ENCODE results near the gene AGBL4.

AGBL4 gene

DNA sequence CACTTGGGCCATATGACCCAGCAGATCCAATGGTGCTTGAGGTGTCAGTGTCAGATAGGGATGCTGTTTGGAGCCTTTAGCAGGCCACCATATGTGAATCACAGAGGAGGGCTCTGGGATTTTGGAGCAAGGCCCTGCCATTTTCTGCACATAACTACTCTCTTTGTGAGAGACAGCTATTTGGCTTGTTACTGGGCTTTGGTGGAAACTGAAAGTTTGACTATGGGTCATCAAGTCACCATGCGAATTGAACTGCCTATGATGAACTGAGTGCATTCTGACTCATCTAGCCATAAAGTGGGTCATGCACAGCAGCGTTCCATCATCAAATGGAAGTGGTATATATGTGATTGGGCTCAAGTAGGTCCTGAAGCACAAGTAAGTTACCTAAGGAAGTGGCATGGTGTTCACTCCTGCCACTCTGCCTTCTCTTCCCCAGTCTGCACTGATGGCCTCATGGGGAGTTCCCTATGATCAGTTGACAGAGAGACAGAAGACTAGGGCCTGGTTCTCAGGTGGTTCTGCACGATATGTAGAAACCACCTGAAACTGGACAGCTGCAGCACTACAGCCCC is 447.3 kb downstream of the AGBL4 start:
- no peaks in the 10 kb centered on the region for H3K27me3 Mint-ChIP-seq
- no peaks in the 10 kb centered on the region for H3K4me1 Mint-ChIP-seq
- ATAC-seq (no peak), DNase-seq (no peak)
- H3K4me3 Mint-ChIP-seq = no peak overlapping the region
- no peak overlapping the region for H3K27ac Mint-ChIP-seq
- peaks cover 22 to 47% of the 10 kb centered on the region in 2 donors for H3K9me3 Mint-ChIP-seq

DNA sequence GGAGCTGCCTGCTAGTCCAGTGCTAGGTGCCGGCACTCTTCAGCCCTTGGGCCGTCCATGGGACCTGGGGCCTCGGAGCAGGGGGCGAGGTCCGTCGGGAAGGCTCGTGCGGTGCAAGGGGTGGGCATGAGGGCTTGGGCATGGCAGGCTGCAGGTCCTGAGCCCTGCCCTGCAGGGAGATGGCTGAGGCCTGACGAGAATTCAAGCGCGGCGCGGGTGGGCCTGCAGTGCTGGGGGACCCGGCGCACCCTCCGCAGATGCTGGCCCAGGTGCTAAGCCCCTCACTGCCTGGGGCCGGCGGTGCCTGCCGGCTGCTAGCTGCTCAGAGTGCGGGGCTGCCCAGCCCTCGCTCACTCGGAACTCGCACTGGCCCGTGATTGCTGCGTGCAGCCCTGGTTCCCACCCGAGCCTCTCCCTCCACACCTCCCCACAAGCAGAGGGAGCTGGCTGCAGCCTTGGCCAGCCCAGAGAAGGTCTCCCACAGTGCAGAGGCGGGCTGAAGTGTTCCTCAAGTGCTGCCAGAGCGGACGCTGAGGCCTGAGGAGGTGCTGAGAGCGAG is 467.0 kb downstream of the AGBL4 start:
- ATAC-seq (no peak), DNase-seq (no peak)
- Mint-ChIP-seq H3K27me3 (no peaks in the 10 kb centered on the region), H3K9me3 (peaks cover 7 to 13% of the 10 kb centered on the region in 2 donors), H3K4me1 (no peaks in the 10 kb centered on the region), H3K27ac (no peak overlapping the region), H3K4me3 (no peak overlapping the region)

DNA sequence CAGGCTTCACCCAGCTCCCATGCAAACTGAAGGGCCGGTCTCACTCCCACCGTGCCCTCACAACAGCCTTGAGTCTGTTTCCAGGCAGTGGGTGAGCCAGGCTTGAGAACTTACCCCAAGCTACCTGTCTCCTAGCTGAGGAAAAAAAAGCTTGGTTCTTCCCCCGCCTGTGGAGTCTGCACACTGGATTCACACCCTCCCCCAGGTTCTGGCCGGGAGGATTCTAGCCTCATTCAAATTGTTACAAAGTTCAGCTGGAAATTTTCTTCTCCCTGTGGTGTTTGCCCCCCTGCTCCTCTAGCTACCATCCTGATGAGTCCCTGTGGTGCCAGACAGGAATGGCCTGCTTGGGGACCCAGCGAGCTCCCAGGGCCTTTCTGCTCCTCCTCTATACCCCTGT is 471.7 kb downstream of the AGBL4 start:
- H3K4me3 Mint-ChIP-seq = no peak overlapping the region

DNA sequence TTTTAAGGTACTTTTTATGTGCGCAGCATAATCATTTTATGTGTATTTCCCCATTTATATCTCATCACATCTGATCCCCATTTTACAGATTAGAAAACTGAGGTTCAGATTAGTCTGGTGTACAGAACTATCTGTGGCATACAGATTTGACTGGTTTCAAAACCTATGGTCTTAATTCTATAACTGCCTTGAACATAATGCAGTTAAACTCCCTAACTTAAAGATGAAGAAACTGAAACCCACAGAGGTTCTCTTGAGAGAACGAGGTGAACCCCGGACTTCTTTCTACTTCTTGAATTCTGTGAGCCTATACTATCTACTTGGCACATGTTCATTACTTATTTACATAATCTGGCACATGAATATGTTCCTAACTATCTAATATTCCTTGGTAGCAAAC is 479.1 kb downstream of the AGBL4 start:
- Mint-ChIP-seq H3K9me3 (peaks cover 0 to 4% of the 10 kb centered on the region in 2 donors), H3K4me1 (no peaks in the 10 kb centered on the region), H3K27me3 (no peaks in the 10 kb centered on the region), H3K27ac (peak overlapping the region in 1 of 2 donors; percentile 5), H3K4me3 (no peak overlapping the region)
- ATAC-seq (no peak), DNase-seq (no peak)

More for the DNA sequence above, 471.7 kb downstream of the AGBL4 start:
- Mint-ChIP-seq H3K9me3 (peaks cover 4 to 23% of the 10 kb centered on the region in 2 donors), H3K27ac (no peak overlapping the region), H3K4me1 (no peaks in the 10 kb centered on the region), H3K27me3 (no peaks in the 10 kb centered on the region)
- ATAC-seq = no peak
- no peak for DNase-seq

DNA sequence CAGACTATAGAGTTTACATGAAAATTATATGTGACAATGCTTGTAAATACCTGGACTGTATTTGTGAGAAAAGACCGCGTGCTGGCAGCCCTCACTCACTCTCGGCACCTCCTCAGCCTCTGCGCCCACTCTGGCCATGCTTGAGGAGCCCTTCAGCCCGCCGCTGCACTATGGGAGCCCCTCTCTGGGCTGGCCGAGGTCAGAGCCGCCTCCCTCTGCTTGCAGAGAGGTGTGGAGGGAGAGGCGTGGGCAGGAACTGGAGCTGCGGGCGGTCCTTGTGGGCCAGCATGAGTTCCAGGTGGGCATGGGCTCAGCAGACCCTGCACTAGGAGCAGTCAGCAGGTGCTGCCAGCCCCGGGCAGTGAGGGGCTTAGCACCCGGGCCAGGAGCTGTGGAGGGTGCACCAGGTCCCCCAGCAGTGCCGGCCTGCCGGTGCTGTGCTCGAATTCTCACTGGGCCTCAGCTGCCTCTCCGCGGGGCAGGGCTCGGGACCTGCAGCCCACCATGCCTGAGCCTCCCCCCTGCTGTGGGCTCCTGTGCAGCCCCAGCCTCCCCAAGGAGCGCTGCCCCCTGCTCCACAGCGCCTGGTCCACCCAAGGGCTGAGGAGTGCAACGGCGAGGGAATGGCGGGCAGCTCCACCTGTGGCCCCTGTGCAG is 482.5 kb downstream of the AGBL4 start:
- Mint-ChIP-seq H3K27ac (no peak overlapping the region), H3K4me1 (no peaks in the 10 kb centered on the region), H3K27me3 (no peaks in the 10 kb centered on the region), H3K9me3 (no peaks in the 10 kb centered on the region), H3K4me3 (no peak overlapping the region)
- DNase-seq = no peak
- ATAC-seq = no peak

DNA sequence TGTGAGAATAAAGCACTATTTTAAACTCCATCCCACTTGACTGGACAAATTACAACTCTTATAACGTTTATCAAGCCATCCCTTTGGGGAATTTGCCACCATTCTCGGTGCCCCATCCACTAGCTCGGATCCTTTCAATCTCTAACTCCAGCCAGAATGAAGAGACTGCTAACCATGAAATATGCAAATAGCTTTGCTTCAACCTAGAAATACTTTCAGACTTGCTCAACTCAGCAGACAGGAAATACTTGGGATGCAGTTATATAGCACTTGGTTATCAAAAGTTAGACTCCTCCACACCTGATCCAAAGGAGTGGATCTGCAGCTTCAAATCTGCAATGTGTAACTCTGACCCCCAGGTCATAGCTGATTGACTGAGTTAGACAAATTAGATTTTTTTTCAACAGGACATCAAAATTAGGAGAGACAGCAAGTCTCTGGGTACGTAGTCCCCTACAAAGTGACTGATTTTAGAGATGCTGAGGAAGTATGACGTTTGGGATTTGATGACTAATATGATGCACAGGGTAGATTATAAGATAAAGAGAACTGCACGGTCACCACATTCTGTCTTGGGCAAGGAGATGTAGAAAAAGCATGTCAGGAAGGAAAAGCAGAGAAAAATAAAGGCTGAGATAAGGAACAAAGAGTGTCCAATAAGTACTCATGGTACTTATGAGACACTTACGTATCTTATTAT is 496.0 kb downstream of the AGBL4 start:
- DNase-seq (no peak), ATAC-seq (no peak)
- Mint-ChIP-seq H3K4me3 (no peak overlapping the region), H3K27me3 (no peaks in the 10 kb centered on the region), H3K27ac (no peak overlapping the region), H3K9me3 (peaks cover 0 to under 1% of the 10 kb centered on the region in 2 donors), H3K4me1 (no peaks in the 10 kb centered on the region)

DNA sequence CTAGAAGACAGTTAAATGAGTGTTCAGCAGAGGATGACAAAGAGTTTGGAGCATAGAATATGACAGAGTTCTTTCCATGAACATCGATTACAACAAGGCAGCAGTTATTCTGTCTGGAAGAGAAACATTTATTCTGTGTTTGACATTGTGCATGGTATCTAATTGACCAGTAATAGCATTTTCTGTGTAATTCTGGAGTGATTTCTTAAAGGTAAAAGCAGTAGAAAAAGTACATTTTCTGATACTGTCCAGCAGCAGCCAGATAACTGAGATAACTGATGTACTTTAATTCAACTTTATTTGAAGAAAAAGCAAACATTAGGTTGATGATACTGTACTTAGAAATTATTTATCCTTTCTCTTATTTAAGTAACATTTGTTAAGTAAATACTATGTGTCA is 497.1 kb downstream of the AGBL4 start:
- DNase-seq (no peak), ATAC-seq (no peak)
- H3K4me1 Mint-ChIP-seq = no peaks in the 10 kb centered on the region
- H3K4me3 Mint-ChIP-seq = no peak overlapping the region
- H3K27ac Mint-ChIP-seq = no peak overlapping the region
- H3K27me3 Mint-ChIP-seq = no peaks in the 10 kb centered on the region
- H3K9me3 Mint-ChIP-seq = no peaks in the 10 kb centered on the region

DNA sequence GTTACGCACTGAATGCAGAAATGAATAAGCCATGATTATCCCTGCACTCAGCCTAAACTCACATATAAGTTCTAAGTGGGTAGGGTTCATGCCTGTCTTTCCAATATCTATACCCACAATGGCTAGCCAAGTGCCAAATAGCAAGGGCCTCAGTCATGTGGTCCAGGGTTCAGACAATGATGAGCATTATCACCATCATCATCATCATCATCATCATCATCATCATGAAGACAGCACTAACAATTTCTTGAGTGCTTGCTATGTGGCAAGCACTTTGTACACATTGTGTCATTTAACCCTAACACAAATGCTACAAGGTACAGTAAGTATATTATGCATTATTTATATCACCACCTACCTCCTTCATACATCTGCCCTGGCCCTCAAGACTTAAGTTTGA is 500.0 kb downstream of the AGBL4 start:
- H3K4me1 Mint-ChIP-seq = no peaks in the 10 kb centered on the region
- DNase-seq (no peak), ATAC-seq (no peak)
- no peaks in the 10 kb centered on the region for H3K27me3 Mint-ChIP-seq
- no peak overlapping the region for H3K4me3 Mint-ChIP-seq
- H3K9me3 Mint-ChIP-seq = no peaks in the 10 kb centered on the region
- no peak overlapping the region for H3K27ac Mint-ChIP-seq

DNA sequence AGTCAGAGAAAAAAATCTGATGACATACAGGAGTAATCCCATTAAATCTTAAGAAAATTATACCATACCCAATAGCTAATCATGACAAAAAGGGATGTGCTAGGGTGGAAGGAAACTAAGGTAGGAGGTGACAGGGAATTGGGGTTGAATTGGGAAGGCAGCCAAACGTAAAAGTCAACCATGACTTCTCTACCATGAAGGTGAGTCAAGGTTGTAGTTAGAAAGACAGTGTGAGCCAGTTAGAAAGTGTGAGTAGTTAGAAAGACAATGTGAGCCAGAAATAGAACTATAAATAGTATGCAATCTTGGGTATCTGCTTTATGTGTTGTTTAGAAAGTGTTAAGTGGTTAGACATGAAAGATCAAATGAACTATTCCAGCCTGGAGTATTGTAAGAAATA is 556.8 kb downstream of the AGBL4 start:
- Mint-ChIP-seq H3K4me1 (no peaks in the 10 kb centered on the region), H3K4me3 (no peak overlapping the region), H3K27me3 (peaks cover 12% of the 10 kb centered on the region), H3K27ac (no peak overlapping the region), H3K9me3 (peaks cover 4 to 18% of the 10 kb centered on the region in 2 donors)
- ATAC-seq (no peak), DNase-seq (no peak)

DNA sequence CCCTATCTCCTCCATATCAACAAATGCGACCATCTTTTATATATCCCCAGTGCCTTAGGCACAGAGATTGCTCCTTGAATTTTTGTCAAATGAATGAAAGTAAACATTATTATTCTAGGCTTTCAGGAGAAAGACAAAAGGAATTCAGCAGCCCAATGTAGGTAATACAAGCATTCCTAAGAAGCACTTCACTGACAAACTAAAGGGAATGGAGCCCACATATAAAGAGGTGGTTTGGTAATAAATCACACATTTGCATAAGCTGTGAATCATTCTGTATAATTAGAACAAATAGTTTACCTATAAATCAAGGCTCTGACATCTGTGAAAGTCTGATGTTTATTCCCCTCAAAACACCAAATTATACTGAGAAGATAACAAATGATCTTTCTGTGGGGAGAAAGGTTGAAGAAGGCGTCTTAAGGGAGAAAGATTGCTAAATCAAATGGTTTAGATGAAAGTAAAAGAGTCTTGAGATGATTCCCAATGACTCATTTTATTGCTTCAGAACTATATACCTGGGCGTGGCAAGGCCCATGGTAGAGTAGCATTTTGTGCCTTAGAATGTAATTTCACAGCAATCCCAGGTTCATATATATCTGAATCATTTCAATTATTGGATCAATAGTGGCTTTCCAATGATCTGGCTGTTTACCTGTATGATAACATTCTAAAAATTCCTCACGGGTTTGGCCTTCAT is 558.1 kb downstream of the AGBL4 start:
- H3K4me1 Mint-ChIP-seq = no peaks in the 10 kb centered on the region
- peaks cover 4 to 26% of the 10 kb centered on the region in 2 donors for H3K9me3 Mint-ChIP-seq
- no peak for ATAC-seq
- no peak overlapping the region for H3K4me3 Mint-ChIP-seq
- peaks cover 12% of the 10 kb centered on the region for H3K27me3 Mint-ChIP-seq
- no peak overlapping the region for H3K27ac Mint-ChIP-seq
- DNase-seq = no peak

DNA sequence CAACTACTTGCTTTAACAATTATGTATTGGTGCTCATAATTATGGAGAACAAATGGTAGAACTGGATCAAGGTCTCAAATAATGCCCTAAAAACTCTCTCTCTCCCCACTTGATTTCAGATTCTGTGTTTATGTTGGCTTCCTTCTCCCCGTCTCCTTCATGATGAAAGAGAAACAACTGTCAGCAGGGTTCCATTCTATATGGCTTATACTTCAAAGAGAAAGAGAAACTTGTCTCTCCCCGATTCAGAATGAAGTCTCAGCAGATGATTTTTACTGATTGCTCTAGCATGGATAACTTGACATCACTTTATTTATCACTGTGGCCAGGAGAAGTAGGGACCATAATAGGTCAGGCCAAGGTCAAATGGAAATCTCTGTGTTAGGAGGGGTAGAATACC is 575.6 kb downstream of the AGBL4 start:
- DNase-seq (no peak), ATAC-seq (no peak)
- Mint-ChIP-seq H3K4me1 (no peaks in the 10 kb centered on the region), H3K4me3 (no peak overlapping the region), H3K27ac (no peak overlapping the region), H3K27me3 (no peaks in the 10 kb centered on the region), H3K9me3 (peaks cover 9 to 17% of the 10 kb centered on the region in 2 donors)

DNA sequence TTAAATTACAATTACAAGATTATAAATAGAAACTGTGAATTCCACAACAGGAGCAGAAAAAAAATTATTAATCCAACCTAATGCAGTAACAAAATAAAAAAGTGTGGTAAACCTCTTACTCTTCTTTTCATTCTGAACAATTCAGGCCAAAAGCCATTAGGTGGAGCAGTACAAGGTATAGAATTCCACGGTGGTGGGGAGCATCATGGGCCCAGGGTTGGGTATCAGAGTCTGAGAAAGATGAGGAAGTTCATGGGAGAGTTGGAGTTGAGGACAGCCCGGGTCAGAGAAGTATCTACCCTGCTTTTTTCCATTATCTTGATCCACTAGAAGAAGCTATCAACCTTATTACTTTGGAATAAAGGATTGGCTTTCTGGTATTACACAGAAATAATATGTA is 586.9 kb downstream of the AGBL4 start:
- DNase-seq (no peak), ATAC-seq (no peak)
- Mint-ChIP-seq H3K4me3 (no peak overlapping the region), H3K27ac (no peak overlapping the region), H3K9me3 (peaks cover 5 to 29% of the 10 kb centered on the region in 2 donors), H3K4me1 (no peaks in the 10 kb centered on the region), H3K27me3 (no peaks in the 10 kb centered on the region)

DNA sequence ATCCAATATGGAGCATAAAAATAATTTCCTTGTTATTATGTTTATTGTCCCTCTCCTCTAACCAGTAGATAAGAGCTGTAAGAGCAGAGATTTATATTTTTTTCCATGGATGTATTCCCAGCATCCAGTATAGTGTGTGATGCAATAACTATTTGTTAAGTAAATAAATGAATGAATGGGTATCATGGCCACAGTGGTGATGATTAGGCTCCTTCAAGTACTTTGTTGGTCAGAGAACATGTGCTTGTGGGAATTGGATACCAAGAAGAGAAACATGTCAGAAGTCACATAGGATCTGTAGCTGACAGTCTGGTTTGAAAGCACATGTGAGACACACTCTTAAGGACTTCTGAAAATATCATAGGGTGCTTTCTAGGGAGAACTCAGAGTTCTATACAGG is 588.5 kb downstream of the AGBL4 start:
- ATAC-seq (no peak), DNase-seq (no peak)
- Mint-ChIP-seq H3K27me3 (no peaks in the 10 kb centered on the region), H3K9me3 (peaks cover 5 to 15% of the 10 kb centered on the region in 2 donors), H3K27ac (no peak overlapping the region), H3K4me1 (no peaks in the 10 kb centered on the region), H3K4me3 (no peak overlapping the region)

DNA sequence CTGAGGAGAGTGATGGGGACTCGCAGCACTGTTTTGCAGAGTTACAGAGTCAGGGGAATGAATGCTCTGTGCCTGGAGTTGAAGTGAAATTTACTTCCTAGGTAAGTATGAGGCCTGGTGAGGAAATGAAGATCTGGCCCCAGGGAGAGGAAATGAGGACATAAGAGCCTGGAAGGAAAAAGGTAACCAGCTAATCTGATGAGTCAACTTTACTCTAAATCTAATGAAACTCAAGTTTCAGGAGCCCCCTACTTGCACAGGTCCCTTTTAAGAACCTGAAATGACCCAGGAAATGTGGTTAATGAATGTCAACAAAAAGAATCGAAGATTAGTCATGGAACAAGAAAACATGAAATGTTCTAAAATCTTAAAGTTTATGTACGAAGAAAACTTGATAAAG is 599.0 kb downstream of the AGBL4 start:
- no peak overlapping the region for H3K4me3 Mint-ChIP-seq
- H3K27ac Mint-ChIP-seq = no peak overlapping the region
- DNase-seq (no peak), ATAC-seq (no peak)
- peaks cover 14 to 16% of the 10 kb centered on the region in 2 donors for H3K9me3 Mint-ChIP-seq
- H3K4me1 Mint-ChIP-seq = no peaks in the 10 kb centered on the region
- H3K27me3 Mint-ChIP-seq = no peaks in the 10 kb centered on the region

DNA sequence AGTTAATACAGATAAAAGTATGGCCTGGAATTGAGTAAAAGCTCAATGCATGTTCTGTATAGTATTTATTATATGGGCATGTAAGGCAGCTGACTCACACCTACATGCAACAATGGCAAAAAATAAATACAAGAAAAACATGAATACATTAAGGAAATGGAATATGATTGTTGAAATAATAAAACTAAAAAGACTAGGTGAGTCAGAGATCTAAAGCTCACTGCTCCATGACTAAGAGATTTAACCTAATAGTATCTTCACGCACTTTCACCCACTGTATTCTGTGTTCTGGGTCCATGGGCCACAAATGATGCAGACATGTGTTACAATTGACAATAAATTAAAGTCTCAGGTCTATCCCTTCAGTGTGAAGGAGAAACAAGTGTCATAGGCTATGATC is 607.0 kb downstream of the AGBL4 start:
- DNase-seq (no peak), ATAC-seq (no peak)
- Mint-ChIP-seq H3K9me3 (peaks cover 0 to 3% of the 10 kb centered on the region in 2 donors), H3K27ac (no peak overlapping the region), H3K27me3 (no peaks in the 10 kb centered on the region), H3K4me3 (no peak overlapping the region), H3K4me1 (no peaks in the 10 kb centered on the region)

DNA sequence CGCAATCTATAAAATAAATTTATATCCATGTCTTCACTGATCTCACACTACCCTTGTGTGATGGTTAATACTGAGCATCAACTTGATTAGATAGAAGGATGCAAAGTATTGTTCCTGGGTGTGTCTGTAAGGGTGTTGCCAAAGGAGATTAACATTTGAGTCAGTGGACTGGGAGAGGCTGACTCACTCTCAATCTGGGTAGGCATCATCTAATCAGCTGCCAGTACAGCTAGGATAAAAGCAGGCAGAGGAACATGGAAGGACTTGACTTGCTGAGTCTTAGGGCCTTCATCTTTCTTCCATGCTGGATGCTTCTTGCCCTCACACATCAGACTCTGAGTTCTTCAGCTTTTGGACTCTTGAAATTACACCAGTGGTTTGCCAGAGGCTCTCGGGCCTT is 615.4 kb downstream of the AGBL4 start:
- H3K9me3 Mint-ChIP-seq = peaks cover 0 to 10% of the 10 kb centered on the region in 2 donors
- DNase-seq = no peak

More for the DNA sequence above, 615.4 kb downstream of the AGBL4 start:
- Mint-ChIP-seq H3K4me1 (no peaks in the 10 kb centered on the region), H3K4me3 (no peak overlapping the region), H3K27ac (no peak overlapping the region), H3K27me3 (peaks cover 9% of the 10 kb centered on the region)
- no peak for ATAC-seq

Data from stimulated activated naive CD8-positive, alpha-beta T cell treated with anti-CD3 and anti-CD28 coated beads, Interleukin-15, amount 100 ng/mL, for 72 hours (primary cell).